Activated naive CD4-positive, alpha-beta T cell treated with anti-CD3 and anti-CD28 coated beads, Interleukin-2, amount 50 U/mL, for 24 hours (primary cell): ENCODE measurements around the gene ASB10.

Source experiments
- H3K27ac Mint-ChIP-seq: one replicate; pipeline ENCODE4 v1.8.0; 2021; ENCODE audit warnings: mild to moderate bottlenecking, mixed read lengths
- H3K27me3 Mint-ChIP-seq: one replicate; pipeline ENCODE4 v1.8.0; 2021; ENCODE audit warnings: mixed read lengths
- H3K36me3 Mint-ChIP-seq: one replicate; pipeline ENCODE4 v1.8.0; 2021; ENCODE audit warnings: mixed read lengths
- H3K4me1 Mint-ChIP-seq: one replicate; pipeline ENCODE4 v1.8.0; 2021; ENCODE audit warnings: mixed read lengths
- H3K4me3 Mint-ChIP-seq: one replicate; pipeline ENCODE4 v1.8.0; 2021; ENCODE audit warnings: mild to moderate bottlenecking, mixed read lengths
- H3K9me3 Mint-ChIP-seq: one replicate; pipeline ENCODE4 v1.8.0; 2021; ENCODE audit warnings: mixed read lengths

Gene ASB10, protein sequence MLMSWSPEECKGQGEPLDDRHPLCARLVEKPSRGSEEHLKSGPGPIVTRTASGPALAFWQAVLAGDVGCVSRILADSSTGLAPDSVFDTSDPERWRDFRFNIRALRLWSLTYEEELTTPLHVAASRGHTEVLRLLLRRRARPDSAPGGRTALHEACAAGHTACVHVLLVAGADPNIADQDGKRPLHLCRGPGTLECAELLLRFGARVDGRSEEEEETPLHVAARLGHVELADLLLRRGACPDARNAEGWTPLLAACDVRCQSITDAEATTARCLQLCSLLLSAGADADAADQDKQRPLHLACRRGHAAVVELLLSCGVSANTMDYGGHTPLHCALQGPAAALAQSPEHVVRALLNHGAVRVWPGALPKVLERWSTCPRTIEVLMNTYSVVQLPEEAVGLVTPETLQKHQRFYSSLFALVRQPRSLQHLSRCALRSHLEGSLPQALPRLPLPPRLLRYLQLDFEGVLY

DNA sequence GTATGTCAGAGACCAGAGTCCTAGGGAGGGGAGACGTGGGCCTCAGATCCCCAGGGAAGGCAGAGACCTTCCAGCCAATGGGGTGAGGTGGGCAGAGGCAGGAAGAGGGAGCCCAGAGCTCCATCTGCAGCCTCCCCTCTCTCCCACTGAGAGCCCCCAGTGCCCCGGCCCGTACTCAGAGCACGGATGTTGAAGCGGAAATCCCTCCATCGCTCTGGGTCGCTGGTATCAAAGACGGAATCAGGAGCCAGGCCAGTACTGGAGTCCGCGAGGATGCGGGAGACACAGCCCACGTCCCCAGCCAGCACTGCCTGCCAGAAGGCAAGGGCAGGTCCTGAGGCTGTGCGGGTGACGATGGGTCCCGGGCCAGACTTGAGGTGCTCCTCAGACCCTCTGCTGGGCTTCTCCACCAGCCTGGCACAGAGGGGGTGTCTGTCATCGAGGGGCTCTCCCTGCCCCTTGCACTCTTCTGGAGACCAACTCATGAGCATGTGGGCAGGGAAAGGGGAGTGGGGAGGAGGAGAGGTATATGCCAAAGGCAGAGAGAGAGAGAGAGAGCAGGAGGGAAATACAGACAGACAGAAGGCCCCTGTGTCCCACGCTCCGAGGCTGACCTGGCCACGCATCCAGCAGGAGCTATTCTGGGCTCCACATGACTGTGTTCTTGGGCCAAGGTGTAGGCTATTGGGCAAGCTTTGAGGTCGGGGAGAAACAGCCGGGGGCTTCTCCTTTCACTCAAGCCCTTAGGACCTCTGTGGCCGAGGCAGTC lies at the start of gene ASB10:
ASB10 (minus strand) TSS at position 611 of the 769 bp plus-strand sequence; CDS start at position 491, 120 bp downstream.
- Mint-ChIP-seq H3K27me3 (peaks cover 2% of the 10 kb centered on the region), H3K27ac (no peak within 1 kb of the TSS), H3K4me3 (no peak within 1 kb of the TSS)

GRCh38 chr7:151236406-151236805 lies 49.4 kb upstream of the ASB10 start:
- Mint-ChIP-seq H3K27ac (no peak overlapping the region), H3K27me3 (no peaks in the 10 kb centered on the region), H3K9me3 (no peaks in the 10 kb centered on the region), H3K4me1 (peaks cover 33% of the 10 kb centered on the region), H3K36me3 (peaks cover 4% of the 10 kb centered on the region), H3K4me3 (no peak overlapping the region)

More for the DNA sequence above, at the start of gene ASB10:
- H3K9me3 Mint-ChIP-seq: no peaks in the 10 kb centered on the region
- H3K4me1 Mint-ChIP-seq: no peaks in the 10 kb centered on the region
- H3K36me3 Mint-ChIP-seq: no peaks in the 10 kb centered on the region

DNA sequence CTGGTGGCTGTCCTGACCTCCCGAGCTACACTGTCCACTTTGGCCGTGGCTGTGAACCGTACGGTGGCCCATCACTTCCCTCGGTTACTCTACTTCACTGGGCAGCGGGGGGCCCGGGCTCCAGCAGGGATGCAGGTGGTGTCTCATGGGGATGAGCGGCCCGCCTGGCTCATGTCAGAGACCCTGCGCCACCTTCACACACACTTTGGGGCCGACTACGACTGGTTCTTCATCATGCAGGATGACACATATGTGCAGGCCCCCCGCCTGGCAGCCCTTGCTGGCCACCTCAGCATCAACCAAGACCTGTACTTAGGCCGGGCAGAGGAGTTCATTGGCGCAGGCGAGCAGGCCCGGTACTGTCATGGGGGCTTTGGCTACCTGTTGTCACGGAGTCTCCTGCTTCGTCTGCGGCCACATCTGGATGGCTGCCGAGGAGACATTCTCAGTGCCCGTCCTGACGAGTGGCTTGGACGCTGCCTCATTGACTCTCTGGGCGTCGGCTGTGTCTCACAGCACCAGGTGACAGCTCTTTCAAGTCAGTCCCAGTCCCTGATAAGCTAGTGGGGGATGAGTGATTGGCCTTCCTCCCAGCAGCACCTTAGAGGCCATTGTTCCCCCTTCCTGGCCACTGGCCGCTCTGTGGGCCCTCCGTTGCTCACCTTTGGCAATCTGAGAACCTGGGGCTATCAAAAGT lies 48.2 kb upstream of the ASB10 start:
- H3K4me3 Mint-ChIP-seq: peak overlapping the region; percentile 30
- no peaks in the 10 kb centered on the region for H3K27me3 Mint-ChIP-seq
- peaks cover 35% of the 10 kb centered on the region for H3K4me1 Mint-ChIP-seq
- no peak overlapping the region for H3K27ac Mint-ChIP-seq
- no peaks in the 10 kb centered on the region for H3K9me3 Mint-ChIP-seq
- H3K36me3 Mint-ChIP-seq: peaks cover 4% of the 10 kb centered on the region

GRCh38 chr7:151233804-151234203 lies 46.8 kb upstream of the ASB10 start:
- H3K4me3 Mint-ChIP-seq: peak overlapping the region; percentile 100
- H3K9me3 Mint-ChIP-seq: no peaks in the 10 kb centered on the region
- peaks cover 35% of the 10 kb centered on the region for H3K4me1 Mint-ChIP-seq
- H3K27ac Mint-ChIP-seq: peak overlapping the region; percentile 99
- peaks cover 4% of the 10 kb centered on the region for H3K36me3 Mint-ChIP-seq
- H3K27me3 Mint-ChIP-seq: no peaks in the 10 kb centered on the region

GRCh38 chr7:151232917-151233701 lies 46.1 kb upstream of the ASB10 start:
- Mint-ChIP-seq H3K4me1 (peaks cover 36% of the 10 kb centered on the region), H3K4me3 (peak overlapping the region; percentile 100), H3K36me3 (peaks cover 4% of the 10 kb centered on the region), H3K27me3 (no peaks in the 10 kb centered on the region), H3K27ac (peak overlapping the region; percentile 99), H3K9me3 (no peaks in the 10 kb centered on the region)

- no peaks in the 10 kb centered on the region for H3K9me3 Mint-ChIP-seq
- H3K4me3 Mint-ChIP-seq: peak within 1 kb of the TSS; percentile 100
- H3K36me3 Mint-ChIP-seq: peaks cover 4% of the 10 kb centered on the region
- no peaks in the 10 kb centered on the region for H3K27me3 Mint-ChIP-seq
- peak within 1 kb of the TSS; percentile 99 for H3K27ac Mint-ChIP-seq
- peaks cover 41% of the 10 kb centered on the region for H3K4me1 Mint-ChIP-seq
Measured at GRCh38 chr7:151232091-151232916, 45.3 kb upstream of the ASB10 start, which contains the start of gene CHPF2. TSS of gene CHPF2 (plus strand) at chr7:151232483. CDS start at chr7:151234012, 1,529 bp downstream.

- no peaks in the 10 kb centered on the region for H3K9me3 Mint-ChIP-seq
- peaks cover 10% of the 10 kb centered on the region for H3K36me3 Mint-ChIP-seq
- H3K27me3 Mint-ChIP-seq: no peaks in the 10 kb centered on the region
- peaks cover 54% of the 10 kb centered on the region for H3K4me1 Mint-ChIP-seq
- peak overlapping the region; percentile 58 for H3K4me3 Mint-ChIP-seq
- H3K27ac Mint-ChIP-seq: no peak overlapping the region
Measured at GRCh38 chr7:151231080-151231479, 44.0 kb upstream of the ASB10 start.

GRCh38 chr7:151229249-151229648 lies 42.2 kb upstream of the ASB10 start:
- Mint-ChIP-seq H3K27me3 (no peaks in the 10 kb centered on the region), H3K9me3 (no peaks in the 10 kb centered on the region), H3K36me3 (peaks cover 24% of the 10 kb centered on the region), H3K4me1 (peaks cover 62% of the 10 kb centered on the region), H3K27ac (no peak overlapping the region), H3K4me3 (no peak overlapping the region)

- Mint-ChIP-seq H3K27me3 (no peaks in the 10 kb centered on the region), H3K4me3 (peak overlapping the region; percentile 100), H3K27ac (peak overlapping the region; percentile 71), H3K9me3 (no peaks in the 10 kb centered on the region), H3K36me3 (peaks cover 28% of the 10 kb centered on the region), H3K4me1 (peaks cover 57% of the 10 kb centered on the region)
Measured at GRCh38 chr7:151228024-151228866, 41.2 kb upstream of the ASB10 start.

DNA sequence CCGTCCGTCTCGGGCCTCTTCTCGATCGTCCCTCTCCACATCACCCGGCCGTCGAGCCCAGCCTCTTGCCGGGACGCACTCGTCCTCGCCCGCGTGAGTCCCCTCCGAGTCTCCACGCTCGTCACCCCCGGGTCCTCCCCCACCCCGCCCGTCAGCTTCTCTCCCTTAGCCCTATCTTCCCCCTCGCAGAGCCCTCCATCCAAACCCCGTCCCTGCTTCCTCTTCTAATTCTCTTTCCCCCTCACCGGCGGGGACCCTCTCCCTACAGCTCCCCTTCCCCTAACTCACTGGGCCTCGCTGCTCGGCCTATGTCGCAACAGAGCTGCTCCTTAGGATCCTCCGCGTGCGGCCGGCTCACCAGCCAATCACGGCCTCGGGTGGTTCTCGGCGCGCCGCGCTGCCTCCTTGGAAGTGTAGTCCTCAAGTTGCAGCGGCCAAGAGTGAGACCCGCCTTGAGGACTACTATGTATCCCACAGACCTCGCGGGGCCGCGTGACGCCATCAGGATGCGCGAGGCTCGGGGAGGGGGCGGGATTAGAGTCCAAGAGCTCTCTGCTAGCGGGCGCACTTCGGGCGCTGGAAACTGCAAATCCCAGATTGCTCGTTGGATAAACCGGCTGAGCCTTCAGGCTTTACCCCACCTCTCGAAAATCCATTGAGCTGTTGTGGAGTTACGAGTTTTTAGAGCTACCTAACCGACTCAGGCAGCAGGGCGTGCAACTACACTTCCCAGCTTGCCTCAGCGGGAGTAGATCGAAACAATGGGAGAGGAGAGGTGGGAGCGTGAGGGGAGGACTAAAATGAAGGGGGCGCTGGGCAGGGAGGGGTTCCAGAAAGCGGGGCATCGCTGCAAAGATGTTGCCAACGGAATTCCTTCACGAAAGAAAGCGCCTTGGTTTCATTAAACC lies 40.1 kb upstream of the ASB10 start, which contains the start of gene ABCF2:
ABCF2 (minus strand) TSS at position 331 of the 908 bp plus-strand sequence. CDS start 747 bp downstream, outside the sequence.
- no peaks in the 10 kb centered on the region for H3K9me3 Mint-ChIP-seq

DNA sequence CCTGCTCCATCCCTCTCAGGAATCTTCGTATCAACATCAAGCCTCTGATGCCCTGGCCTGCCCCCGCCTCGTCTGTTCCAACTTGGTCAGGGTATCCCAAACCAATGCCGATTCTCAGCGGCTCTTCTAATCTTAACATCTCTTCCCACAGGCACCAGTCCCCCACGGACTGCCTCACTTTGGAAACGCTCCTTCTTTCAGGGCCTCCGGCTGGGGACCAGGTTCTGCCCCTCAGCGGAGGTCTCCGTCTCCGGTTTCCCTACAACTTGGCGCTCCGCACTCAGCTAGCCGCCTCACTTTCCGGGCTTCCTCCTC lies 39.5 kb upstream of the ASB10 start:
- peaks cover 33% of the 10 kb centered on the region for H3K36me3 Mint-ChIP-seq
- H3K4me3 Mint-ChIP-seq: peak overlapping the region; percentile 100
- no peaks in the 10 kb centered on the region for H3K9me3 Mint-ChIP-seq

More for the DNA sequence above, 40.1 kb upstream of the ASB10 start, which contains the start of gene ABCF2:
- Mint-ChIP-seq H3K4me1 (peaks cover 55% of the 10 kb centered on the region), H3K36me3 (peaks cover 33% of the 10 kb centered on the region), H3K27ac (peak within 1 kb of the TSS; percentile 98), H3K27me3 (no peaks in the 10 kb centered on the region), H3K4me3 (peak within 1 kb of the TSS; percentile 100)

GRCh38 chr7:151225948-151226510 lies 39.0 kb upstream of the ASB10 start:
- no peaks in the 10 kb centered on the region for H3K27me3 Mint-ChIP-seq
- H3K4me3 Mint-ChIP-seq: peak overlapping the region; percentile 100
- peaks cover 45% of the 10 kb centered on the region for H3K4me1 Mint-ChIP-seq

More for the DNA sequence above, 39.5 kb upstream of the ASB10 start:
- Mint-ChIP-seq H3K27ac (peak overlapping the region; percentile 98), H3K4me1 (peaks cover 49% of the 10 kb centered on the region), H3K27me3 (no peaks in the 10 kb centered on the region)

More at GRCh38 chr7:151225948-151226510, 39.0 kb upstream of the ASB10 start:
- H3K27ac Mint-ChIP-seq: peak overlapping the region; percentile 98
- H3K36me3 Mint-ChIP-seq: peaks cover 33% of the 10 kb centered on the region
- no peaks in the 10 kb centered on the region for H3K9me3 Mint-ChIP-seq
